Measurements from ENCODE around the gene CSDE1.
A peak's percentile ranks its signal among the peaks of the same experiment; 100 is the strongest.

The CSDE1 gene

GRCh38 chr1:114750780-114751179, 7.0 kb downstream of the CSDE1 start:
- no peak for DNase-seq (ENCODE audit: low read depth in 2 of 2, low spot score in 1 of 2)

- DNase-seq (ENCODE audit: low read depth in 2 of 2, low spot score in 1 of 2), result no peak
These were observed 7.9 kb downstream of the CSDE1 start for GRCh38 chr1:114749835-114750234.

- DNase-seq (ENCODE audit: low read depth in 2 of 2, low spot score in 1 of 2), result no peak
These were observed 11.2 kb downstream of the CSDE1 start for GRCh38 chr1:114746450-114747121.

GRCh38 chr1:114745291-114745690, 12.5 kb downstream of the CSDE1 start:
- DNase-seq (ENCODE audit: low read depth in 2 of 2, low spot score in 1 of 2), result no peak

GRCh38 chr1:114741963-114742746, 15.6 kb downstream of the CSDE1 start:
- DNase-seq (ENCODE audit: low read depth in 2 of 2, low spot score in 1 of 2), result no peak

- DNase-seq (ENCODE audit: low read depth in 2 of 2, low spot score in 1 of 2), result no peak
These were observed 17.5 kb downstream of the CSDE1 start for GRCh38 chr1:114740331-114740730.

- DNase-seq (ENCODE audit: low read depth in 2 of 2, low spot score in 1 of 2), result no peak
These were observed 20.4 kb downstream of the CSDE1 start for GRCh38 chr1:114737314-114737849.

- no peak for DNase-seq (ENCODE audit: low read depth in 2 of 2, low spot score in 1 of 2)
These were observed 22.3 kb downstream of the CSDE1 start for GRCh38 chr1:114735479-114735878.

GRCh38 chr1:114729782-114730181, 28.0 kb downstream of the CSDE1 start:
- no peak for DNase-seq (ENCODE audit: low read depth in 2 of 2, low spot score in 1 of 2)

GRCh38 chr1:114728553-114728952, 29.2 kb downstream of the CSDE1 start:
- DNase-seq (ENCODE audit: low read depth in 2 of 2, low spot score in 1 of 2), result no peak

GRCh38 chr1:114725230-114725629, 32.6 kb downstream of the CSDE1 start:
- DNase-seq (ENCODE audit: low read depth in 2 of 2, low spot score in 1 of 2), result no peak

- DNase-seq (ENCODE audit: low read depth in 2 of 2, low spot score in 1 of 2), result no peak
These were observed 33.9 kb downstream of the CSDE1 start for GRCh38 chr1:114723915-114724314.

- DNase-seq (ENCODE audit: low read depth in 2 of 2, low spot score in 1 of 2), result no peak
These were observed 34.3 kb downstream of the CSDE1 start for GRCh38 chr1:114723457-114723856.

GRCh38 chr1:114720492-114720891, 37.3 kb downstream of the CSDE1 start:
- DNase-seq (ENCODE audit: low read depth in 2 of 2, low spot score in 1 of 2), result no peak

GRCh38 chr1:114719424-114719787, 38.4 kb downstream of the CSDE1 start:
- DNase-seq (ENCODE audit: low read depth in 2 of 2, low spot score in 1 of 2), result no peak

- no peak for DNase-seq (ENCODE audit: low read depth in 2 of 2, low spot score in 1 of 2)
These were observed 38.9 kb downstream of the CSDE1 start for GRCh38 chr1:114718661-114719423.

GRCh38 chr1:114716304-114717170, 41.2 kb downstream of the CSDE1 start, which contains the start of gene NRAS:
Gene NRAS, minus strand, starts transcription at chr1:114716771. Its CDS starts 611 bp downstream, at chr1:114716160.
- DNase-seq (ENCODE audit: low read depth in 2 of 2, low spot score in 1 of 2), result peak; percentile 93 to 95

GRCh38 chr1:114715952-114716303, 41.9 kb downstream of the CSDE1 start:
- no peak for DNase-seq (ENCODE audit: low read depth in 2 of 2, low spot score in 1 of 2)

GRCh38 chr1:114712977-114713376, 44.8 kb downstream of the CSDE1 start:
- DNase-seq (ENCODE audit: low read depth in 2 of 2, low spot score in 1 of 2), result no peak

GRCh38 chr1:114710360-114710759, 47.4 kb downstream of the CSDE1 start:
- no peak for DNase-seq (ENCODE audit: low read depth in 2 of 2, low spot score in 1 of 2)

- DNase-seq (ENCODE audit: low read depth in 2 of 2, low spot score in 1 of 2), result no peak
These were observed 50.2 kb downstream of the CSDE1 start for GRCh38 chr1:114707604-114708003.

Data from stimulated activated CD8-positive, alpha-beta memory T cell treated with anti-CD3 and anti-CD28 coated beads, Interleukin-4, amount 100 ng/mL, for 4 hours (primary cell).